T-cell (primary cell): Measurements from ENCODE around the gene KRTAP12-2. TPM values are rescaled to one million over a fixed set of nuclear protein-coding genes. Genes with fewer than 3 reads are reported as not detected.

Experiments
- ATAC-seq, 4 experiments: fragments of 200-7000 bp in 3 of 4; fragments of 150-1000 bp in 1 of 4; cut with Tn5 transposase; replicated peaks in 1 of 4; 1 replicate in 3 of 4; 2 replicates in 1 of 4; pipeline ENCODE4 v1.10.0; 2021; ENCODE audit warnings: moderate library complexity in 3 of 4, mild to moderate bottlenecking in 2 of 4, moderate number of reproducible peaks in 1 of 4
- CTCF ChIA-PET, 2 donors: fragments of 300-600 bp; sonication (Branson Sonifier 250); formaldehyde crosslinking; loops; one replicate each; lab custom pipeline; 2022; ENCODE audit warnings: antibody characterized with exemption in 2 of 2; lab: Charles Lee
- POLR2A ChIA-PET, 2 donors: fragments of 300-600 bp; sonication (Branson Sonifier 250); formaldehyde crosslinking; loops; one replicate each; lab custom pipeline; 2022; ENCODE audit warnings: antibody characterized with exemption in 2 of 2; lab: Charles Lee
- DNase-seq, 35 experiments: peaks; one replicate each; pipeline versions ENCODE4 v3.0.0 to v3.0.0-alpha.2; 2013 to 2023
- H3K27ac ChIP-seq: one replicate; pipeline ENCODE4 v1.5.1; 2013; ENCODE audit warnings: low read length
- H3K27me3 ChIP-seq, 2 experiments: replicated peaks in 1 of 2; 1 replicate in 1 of 2; 2 replicates in 1 of 2; pipeline versions ENCODE4 v1.6.1 to v1.7.0; 2013; ENCODE audit warnings: low read length in 1 of 2, mixed read lengths in 1 of 2; ENCODE audit not compliant: control insufficient read depth in 2 of 2, insufficient read depth in 2 of 2; ENCODE audit errors: extremely low read depth in 1 of 2
- H3K36me3 ChIP-seq, 2 donors: 1 replicate in 1 of 2; 2 replicates in 1 of 2; pipeline versions ENCODE4 v1.6.1 to v1.7.0; 2013; ENCODE audit warnings: low read length in 1 of 2; ENCODE audit not compliant: control insufficient read depth in 2 of 2, insufficient read depth in 1 of 2; ENCODE audit errors: extremely low read depth in 1 of 2
- H3K4me1 ChIP-seq, 2 experiments: 1 replicate in 1 of 2; 2 replicates in 1 of 2; pipeline versions ENCODE4 v1.6.1 to v1.7.0; 2013; ENCODE audit warnings: low read length in 2 of 2, mixed read lengths in 1 of 2; ENCODE audit not compliant: insufficient read depth in 2 of 2, control insufficient read depth in 1 of 2; ENCODE audit errors: extremely low read depth in 1 of 2
- H3K4me3 ChIP-seq, 2 donors: 1 replicate in 1 of 2; 2 replicates in 1 of 2; pipeline versions ENCODE4 v1.5.1 to v1.7.0; 2013; ENCODE audit warnings: mild to moderate bottlenecking in 2 of 2, low read length in 1 of 2, moderate library complexity in 1 of 2; ENCODE audit not compliant: control insufficient read depth in 1 of 2; ENCODE audit errors: extremely low read depth in 1 of 2
- H3K9me3 ChIP-seq: 2 replicates; pipeline ENCODE4 v1.7.0; 2013
- H3K27ac Mint-ChIP-seq, 2 donors: one replicate each; pipeline ENCODE4 v1.8.0; 2020 to 2021; ENCODE audit warnings: mild to moderate bottlenecking in 2 of 2, mixed read lengths in 2 of 2
- H3K27me3 Mint-ChIP-seq, 2 donors: one replicate each; pipeline ENCODE4 v1.8.0; 2021 to 2022; ENCODE audit warnings: mixed read lengths in 2 of 2
- H3K36me3 Mint-ChIP-seq: one replicate; pipeline ENCODE4 v1.8.0; 2021; ENCODE audit warnings: mixed read lengths
- H3K4me1 Mint-ChIP-seq, 3 donors: one replicate each; pipeline ENCODE4 v1.8.0; 2020 to 2022; ENCODE audit warnings: mixed read lengths in 3 of 3, mild to moderate bottlenecking in 1 of 3
- H3K4me3 Mint-ChIP-seq, 3 donors: one replicate each; pipeline ENCODE4 v1.8.0; 2020 to 2022; ENCODE audit warnings: mild to moderate bottlenecking in 3 of 3, mixed read lengths in 3 of 3, moderate library complexity in 3 of 3
- H3K9me3 Mint-ChIP-seq, 3 donors: one replicate each; pipeline ENCODE4 v1.8.0; 2020 to 2022; ENCODE audit warnings: mixed read lengths in 3 of 3
- WGBS: methylation state at CpG from one replicate; pipeline ENCODE4 v1.1.5; 2013; ENCODE audit warnings: missing lambda C conversion rate; ENCODE audit not compliant: insufficient coverage; 5-methylcytosine and 5-hydroxymethylcytosine counted together
- total RNA-seq, 35 experiments: library from RNA in 6 of 35; stranded (reverse) in 6 of 35; fragments of 120-200 nt in 1 of 35; gene quantifications; one replicate each; pipeline versions ENCODE4 v1.2.1 to v1.2.4 and lab custom pipeline; 2013 to 2026

Gene KRTAP12-2
- total RNA-seq, 5 donors from 2014 or later (not counting 1 experiment from before 2014, with no cell fraction given), result not detected

DNA sequence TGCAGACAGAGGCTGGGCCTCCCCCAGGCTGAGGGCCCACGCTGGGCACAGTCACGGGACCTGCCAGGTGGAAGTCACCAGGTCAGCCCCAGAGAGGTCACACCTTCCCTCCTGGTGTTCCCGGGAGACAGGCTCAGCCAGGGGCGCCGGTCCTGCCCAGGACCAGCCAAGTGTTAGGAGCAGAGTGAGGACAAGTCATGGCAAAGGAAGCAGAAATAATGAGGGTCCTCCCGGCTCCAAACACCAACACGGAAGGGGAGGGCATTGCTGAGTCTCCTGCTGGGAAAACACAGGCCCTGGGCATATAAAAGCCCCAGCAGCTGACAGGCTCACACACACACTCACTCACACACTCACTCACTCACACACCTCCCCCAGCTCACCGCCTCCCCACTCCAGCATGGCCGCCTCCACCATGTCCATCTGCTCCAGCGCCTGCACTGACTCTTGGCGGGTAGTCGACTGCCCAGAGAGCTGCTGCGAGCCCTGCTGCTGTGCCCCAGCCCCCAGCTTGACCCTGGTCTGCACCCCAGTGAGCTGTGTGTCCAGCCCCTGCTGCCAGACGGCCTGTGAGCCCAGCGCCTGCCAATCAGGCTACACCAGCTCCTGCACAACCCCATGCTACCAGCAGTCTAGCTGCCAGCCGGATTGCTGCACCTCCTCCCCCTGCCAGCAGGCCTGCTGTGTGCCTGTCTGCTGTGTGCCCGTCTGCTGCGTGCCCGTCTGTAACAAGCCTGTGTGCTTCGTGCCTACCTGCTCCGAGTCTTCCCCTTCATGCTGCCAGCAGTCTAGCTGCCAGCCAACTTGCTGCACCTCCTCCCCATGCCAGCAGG, 29.5 kb downstream of the KRTAP12-2 start, which contains the start of gene KRTAP10-10:
Gene KRTAP10-10 (plus strand): TSS at position 339 of the 833 bp plus-strand sequence. CDS start 62 bp downstream, at position 401.
- ChIA-PET CTCF (no interaction called here), POLR2A (no interaction called here)
- H3K4me1 Mint-ChIP-seq, result no peaks in the 10 kb centered on the region
- H3K9me3 Mint-ChIP-seq, result peaks cover 11 to 32% (median 17%) of the 10 kb centered on the region in 3 donors
- DNase-seq, result no peak
- WGBS, result 79% methylated on average over 6 of the region's 21 CpGs
- peaks cover 0 to 17% of the 10 kb centered on the region in 2 experiments for H3K27me3 ChIP-seq
- no peak within 1 kb of the TSS for H3K27ac ChIP-seq
- no peaks in the 10 kb centered on the region for H3K36me3 ChIP-seq
- H3K4me1 ChIP-seq, result no peaks in the 10 kb centered on the region
- peak within 1 kb of the TSS in 1 of 2 donors; percentile 42 for H3K27ac Mint-ChIP-seq
- peaks cover 0 to 11% of the 10 kb centered on the region in 2 donors for H3K27me3 Mint-ChIP-seq
- no peak within 1 kb of the TSS for H3K4me3 Mint-ChIP-seq
- no peak within 1 kb of the TSS for H3K4me3 ChIP-seq
- ATAC-seq, result no peak
- no peaks in the 10 kb centered on the region for H3K9me3 ChIP-seq
- peaks cover 6% of the 10 kb centered on the region for H3K36me3 Mint-ChIP-seq

- WGBS, result 86% methylated on average over 12 of the region's 15 CpGs
- POLR2A ChIA-PET, result no interaction called here
- no peak overlapping the region for H3K4me3 Mint-ChIP-seq
Measured at GRCh38 chr21:44636209-44637017, 30.3 kb downstream of the KRTAP12-2 start.

DNA sequence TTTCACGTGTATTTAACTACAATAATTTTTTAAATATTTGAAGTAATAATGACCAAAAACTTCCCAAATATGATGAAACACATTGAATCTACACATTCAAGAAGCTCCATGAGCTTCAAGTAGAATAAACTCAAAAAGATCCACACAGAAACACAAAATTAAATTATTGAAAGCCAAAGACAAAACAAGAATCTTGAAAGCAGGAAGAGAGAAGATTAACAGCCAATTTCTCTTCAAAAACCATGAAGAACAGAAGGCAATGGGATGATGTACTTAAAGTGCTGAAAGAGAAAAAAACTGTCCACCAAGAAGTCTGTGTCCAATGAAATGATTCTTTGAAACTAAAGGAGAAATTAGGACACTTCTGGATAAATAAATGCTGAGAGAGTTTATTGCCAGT, 34.7 kb downstream of the KRTAP12-2 start:
- Mint-ChIP-seq H3K36me3 (peaks cover 23% of the 10 kb centered on the region), H3K27me3 (no peaks in the 10 kb centered on the region), H3K27ac (peak overlapping the region in 1 of 2 donors; percentile 7), H3K4me3 (no peak overlapping the region), H3K9me3 (peaks cover 15 to 39% (median 26%) of the 10 kb centered on the region in 3 donors), H3K4me1 (peaks cover 15 to 24% (median 23%) of the 10 kb centered on the region in 3 donors)
- ChIA-PET CTCF (no interaction called here), POLR2A (no interaction called here)
- H3K27me3 ChIP-seq, result no peaks in the 10 kb centered on the region
- DNase-seq (no peak), ATAC-seq (no peak)
- H3K4me3 ChIP-seq, result no peak overlapping the region
- H3K9me3 ChIP-seq, result peaks cover 3% of the 10 kb centered on the region
- no CpG with 5 or more reads among the region's 1 CpG for WGBS
- H3K4me1 ChIP-seq, result peaks cover 9 to 36% of the 10 kb centered on the region in 2 experiments
- H3K27ac ChIP-seq, result no peak overlapping the region
- no peaks in the 10 kb centered on the region for H3K36me3 ChIP-seq

More at GRCh38 chr21:44636209-44637017, 30.3 kb downstream of the KRTAP12-2 start:
- H3K36me3 Mint-ChIP-seq, result peaks cover 13% of the 10 kb centered on the region
- Histone ChIP-seq H3K27ac (no peak overlapping the region), H3K27me3 (peaks cover 0 to 16% of the 10 kb centered on the region in 2 experiments), H3K36me3 (no peaks in the 10 kb centered on the region), H3K9me3 (no peaks in the 10 kb centered on the region), H3K4me1 (no peaks in the 10 kb centered on the region), H3K4me3 (no peak overlapping the region)
- DNase-seq (peak in 1 of 35 experiments; percentile 9), ATAC-seq (no peak)
- H3K9me3 Mint-ChIP-seq, result peaks cover 18 to 35% (median 19%) of the 10 kb centered on the region in 3 donors
- H3K27me3 Mint-ChIP-seq, result peaks cover 0 to 11% of the 10 kb centered on the region in 2 donors
- CTCF ChIA-PET, result no interaction called here
- H3K4me1 Mint-ChIP-seq, result no peaks in the 10 kb centered on the region
- H3K27ac Mint-ChIP-seq, result no peak overlapping the region

- peaks cover 3% of the 10 kb centered on the region for H3K9me3 ChIP-seq
- H3K27me3 ChIP-seq, result no peaks in the 10 kb centered on the region
- peaks cover 15 to 32% (median 31%) of the 10 kb centered on the region in 3 donors for H3K4me1 Mint-ChIP-seq
- ATAC-seq (peak in 2 of 4 experiments; percentile 58 to 75), DNase-seq (peak in 1 of 35 experiments; percentile 16)
- peak overlapping the region in 1 of 3 donors; percentile 53 for H3K4me3 Mint-ChIP-seq
- peak overlapping the region; percentile 72 to 77 for H3K27ac Mint-ChIP-seq
- ChIA-PET POLR2A (no interaction called here), CTCF (interaction anchor here in 1 of 2 donors (0.6 kb wide), 1 partner anchor 15 kb away, joined by 3 read pairs; no protein-coding TSS in a partner anchor)
- H3K36me3 ChIP-seq, result no peaks in the 10 kb centered on the region
- no peaks in the 10 kb centered on the region for H3K27me3 Mint-ChIP-seq
- H3K4me1 ChIP-seq, result peaks cover 9 to 52% of the 10 kb centered on the region in 2 experiments
- peak overlapping the region in 1 of 2 donors; percentile 51 for H3K4me3 ChIP-seq
- no CpG with 5 or more reads among the region's 2 CpGs for WGBS
- peak overlapping the region; percentile 72 for H3K27ac ChIP-seq
- peaks cover 23% of the 10 kb centered on the region for H3K36me3 Mint-ChIP-seq
- H3K9me3 Mint-ChIP-seq, result peaks cover 15 to 39% (median 26%) of the 10 kb centered on the region in 3 donors
Measured at GRCh38 chr21:44630440-44630839, 36.3 kb downstream of the KRTAP12-2 start.

DNA sequence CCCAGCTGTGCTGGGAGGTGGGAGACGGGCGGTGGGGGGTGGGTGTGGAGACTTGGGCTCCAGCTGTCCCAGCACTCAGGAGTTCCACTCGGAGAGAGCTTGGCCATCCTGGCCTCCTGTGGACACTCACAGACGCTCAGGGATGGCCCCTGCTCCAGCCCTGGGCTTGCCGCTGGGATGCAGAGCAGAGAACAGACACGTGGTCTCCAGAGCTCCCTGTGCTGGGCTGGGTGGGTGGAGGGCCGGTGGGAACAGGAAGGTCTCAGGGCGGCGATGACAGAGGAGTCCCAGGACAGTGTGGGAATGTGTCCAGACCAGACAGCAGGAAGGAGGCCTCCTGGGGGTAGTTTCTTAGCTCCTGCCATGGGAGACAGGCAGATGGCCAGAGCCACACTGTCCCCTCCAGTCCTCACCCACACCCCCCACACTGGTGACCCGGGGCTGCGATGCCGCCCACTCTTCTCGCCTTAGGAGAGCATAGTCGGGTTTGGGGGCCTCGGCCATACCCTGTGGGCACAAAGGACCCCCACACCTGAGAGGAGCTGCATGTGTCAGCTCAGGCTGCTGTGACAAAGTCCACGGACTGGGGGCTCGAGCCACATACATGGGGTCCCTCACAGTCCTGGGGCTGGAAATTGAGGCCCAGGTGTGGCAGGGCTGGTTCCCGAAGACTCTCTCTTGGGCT, 37.9 kb downstream of the KRTAP12-2 start:
- POLR2A ChIA-PET, result interaction anchor here in 1 of 2 donors (0.6 kb wide), 1 partner anchor 18 kb away, joined by 5 read pairs; no protein-coding TSS in a partner anchor

More for the DNA sequence above, 37.9 kb downstream of the KRTAP12-2 start:
- Mint-ChIP-seq H3K4me3 (no peak overlapping the region), H3K9me3 (peaks cover 25 to 50% (median 33%) of the 10 kb centered on the region in 3 donors), H3K27ac (no peak overlapping the region), H3K4me1 (peaks cover 15 to 32% (median 31%) of the 10 kb centered on the region in 3 donors), H3K36me3 (peaks cover 27% of the 10 kb centered on the region), H3K27me3 (no peaks in the 10 kb centered on the region)
- DNase-seq (no peak), ATAC-seq (no peak)
- Histone ChIP-seq H3K9me3 (peaks cover 3% of the 10 kb centered on the region), H3K36me3 (no peaks in the 10 kb centered on the region), H3K27ac (no peak overlapping the region), H3K4me3 (no peak overlapping the region), H3K4me1 (peaks cover 9 to 58% of the 10 kb centered on the region in 2 experiments), H3K27me3 (no peaks in the 10 kb centered on the region)
- CTCF ChIA-PET, result interaction anchor here in 1 of 2 donors (0.6 kb wide), 2 partner anchors 10 to 113 kb away, joined by 3 read pairs; no protein-coding TSS in a partner anchor
- 89% methylated on average over 13 of the region's 18 CpGs for WGBS
